HG02840 (cell line): Measurements from ENCODE around the gene DNM3.

ENCODE experiments used
- ATAC-seq: cut with Tn5 transposase; IDR thresholded peaks from one replicate; pipeline ENCODE4 v1.9.1; 2021; ENCODE audit warnings: mild to moderate bottlenecking, moderate library complexity, moderate number of reproducible peaks; ENCODE audit not compliant: unreplicated experiment, low FRiP score

DNM3 gene

DNA sequence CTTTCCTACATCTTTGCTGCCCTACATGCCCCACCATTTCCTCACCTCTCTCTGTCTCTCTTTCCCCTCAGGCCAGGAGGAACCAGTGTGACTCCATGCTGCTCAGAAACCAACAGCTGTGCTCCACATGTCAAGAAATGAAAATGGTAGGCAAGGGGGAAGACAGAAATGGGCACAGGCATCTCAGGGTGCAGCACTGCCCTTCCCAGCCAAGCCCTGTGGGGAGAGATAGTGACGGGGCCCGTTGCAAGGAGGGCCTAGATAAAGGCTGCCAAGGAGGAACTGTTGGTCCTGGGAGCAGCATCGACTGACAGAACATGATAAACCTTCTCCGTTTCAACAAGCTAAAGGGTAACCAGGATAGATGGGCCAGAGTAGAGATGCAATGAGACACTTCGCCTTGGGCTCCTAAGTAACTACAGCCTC, 615.1 kb downstream of the DNM3 start:
- ATAC-seq = no peak

DNA sequence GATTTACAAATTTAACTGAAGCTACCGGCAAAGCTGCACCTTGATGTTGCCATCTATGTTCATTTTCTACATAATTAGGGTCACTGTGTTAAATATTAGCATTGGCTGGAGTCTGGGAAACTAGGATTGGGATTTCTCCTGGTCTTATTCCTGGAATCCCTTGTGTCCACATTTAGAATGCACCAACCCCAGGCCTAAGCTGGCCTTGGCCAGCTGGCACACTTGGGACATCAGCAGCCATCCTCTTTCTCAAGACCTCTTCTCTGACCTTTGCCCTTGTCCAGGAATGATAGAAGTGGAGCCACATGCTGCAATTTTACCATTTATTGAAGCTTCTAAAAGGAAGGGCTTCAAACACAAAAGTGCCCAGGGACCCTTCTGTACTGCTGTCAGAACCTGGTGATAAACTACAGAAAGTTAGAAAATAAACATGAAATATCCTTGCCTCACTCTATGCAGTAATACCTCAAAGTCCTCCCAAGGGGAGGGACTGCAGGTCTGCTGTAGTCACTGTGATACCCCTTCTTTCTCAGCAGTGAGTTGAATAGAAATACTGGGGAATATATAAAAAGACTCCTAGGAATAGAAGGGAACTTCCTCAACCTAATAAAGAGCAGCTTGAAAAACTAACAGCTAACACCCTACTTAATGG, 616.3 kb downstream of the DNM3 start:
- ATAC-seq = no peak

GRCh38 chr1:172460177-172460576, 618.9 kb downstream of the DNM3 start:
- no peak for ATAC-seq

DNA sequence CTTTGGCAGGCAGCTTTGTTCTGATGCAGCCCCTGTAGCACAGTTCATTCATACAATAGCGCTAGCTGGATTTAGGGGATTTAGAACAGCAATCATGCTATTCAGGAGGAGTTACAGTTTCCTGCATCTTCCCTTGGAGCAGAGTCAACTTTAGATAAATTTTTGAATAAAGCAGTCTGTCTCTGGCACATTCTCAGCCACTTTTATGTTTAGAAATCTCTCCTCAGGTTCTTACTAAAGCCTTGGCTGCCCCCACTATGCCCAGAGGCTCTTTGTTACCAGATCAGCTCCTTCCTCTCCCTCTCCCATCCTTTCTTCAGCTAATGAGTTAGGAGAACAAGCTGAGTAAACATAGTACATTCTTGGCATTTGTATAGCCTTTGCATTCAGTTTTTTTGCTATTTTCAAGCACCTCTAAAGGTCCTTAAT, 619.6 kb downstream of the DNM3 start:
- ATAC-seq = no peak
